ENCODE measurements around the gene PKNOX2. TPM values are rescaled to one million over a fixed set of nuclear protein-coding genes. Genes with fewer than 3 reads are reported as not detected.
A peak's percentile ranks its signal among the peaks of the same experiment; 100 is the strongest.

Gene PKNOX2
- total RNA-seq, 1 donor from 2014 or later, result 12.3 TPM

- DNase-seq, result no peak
Observed at GRCh38 chr11:125341676-125342075, 177.1 kb downstream of the PKNOX2 start.

GRCh38 chr11:125342281-125342930, 177.9 kb downstream of the PKNOX2 start:
- no peak for DNase-seq

GRCh38 chr11:125343086-125343717, 178.7 kb downstream of the PKNOX2 start:
- no peak for DNase-seq

GRCh38 chr11:125343718-125344131, 179.2 kb downstream of the PKNOX2 start:
- no peak for DNase-seq

- no peak for DNase-seq
Observed at GRCh38 chr11:125344846-125345420, 180.4 kb downstream of the PKNOX2 start.

- peak; percentile 95 for DNase-seq
Observed at GRCh38 chr11:125345421-125346178, 181.0 kb downstream of the PKNOX2 start.

- no peak for DNase-seq
Observed at GRCh38 chr11:125346179-125346530, 181.6 kb downstream of the PKNOX2 start.

GRCh38 chr11:125346565-125347260, 182.2 kb downstream of the PKNOX2 start:
- DNase-seq, result no peak

GRCh38 chr11:125347261-125347585, 182.7 kb downstream of the PKNOX2 start:
- DNase-seq, result no peak

- peak; percentile 76 for DNase-seq
Observed at GRCh38 chr11:125348141-125348651, 183.6 kb downstream of the PKNOX2 start.

- DNase-seq, result peak; percentile 85
Observed at GRCh38 chr11:125348674-125349309, 184.2 kb downstream of the PKNOX2 start.

GRCh38 chr11:125350206-125351032, 185.9 kb downstream of the PKNOX2 start:
- DNase-seq, result no peak

GRCh38 chr11:125351033-125351867, 186.7 kb downstream of the PKNOX2 start:
- DNase-seq, result no peak

- no peak for DNase-seq
Observed at GRCh38 chr11:125351868-125352250, 187.3 kb downstream of the PKNOX2 start.

- peak; percentile 61 for DNase-seq
Observed at GRCh38 chr11:125356797-125357196, 192.2 kb downstream of the PKNOX2 start.

- no peak for DNase-seq
Observed at GRCh38 chr11:125357551-125357950, 193.0 kb downstream of the PKNOX2 start.

GRCh38 chr11:125358254-125358840, 193.8 kb downstream of the PKNOX2 start:
- DNase-seq, result no peak

GRCh38 chr11:125359130-125359529, 194.6 kb downstream of the PKNOX2 start:
- DNase-seq, result no peak

GRCh38 chr11:125360066-125360465, 195.5 kb downstream of the PKNOX2 start:
- no peak for DNase-seq
